H1 (cell line): ENCODE measurements around the gene GDF2. TPM values are rescaled to one million over a fixed set of nuclear protein-coding genes. Genes with fewer than 3 reads are reported as not detected.

ENCODE experiments used
- CTCF ChIA-PET: fragments of 300-600 bp; sonication (Branson Sonifier 250); formaldehyde crosslinking; loops from one replicate; lab custom pipeline; 2021; ENCODE audit not compliant: partially characterized antibody; lab: Charles Lee
- POLR2A ChIA-PET: fragments of 300-600 bp; sonication (Branson Sonifier 250); formaldehyde crosslinking; loops from one replicate; lab custom pipeline; 2021; ENCODE audit warnings: inconsistent platforms; ENCODE audit not compliant: partially characterized antibody; lab: Charles Lee
- DNase-seq, 2 experiments: peaks; one replicate each; pipeline versions ENCODE4 v3.0.0 to v3.0.0-alpha.2; 2010 to 2022; ENCODE audit warnings: low spot score in 2 of 2, low read depth in 1 of 2, mixed read lengths in 1 of 2
- FAIRE-seq: peaks from 2 replicates; lab custom pipeline; 2011; peaks lifted over from hg19 to GRCh38; lab: Jason Lieb, UNC
- H2AFZ ChIP-seq: 2 replicates; pipeline ENCODE4 v1.8.1; 2012; ENCODE audit warnings: low read length, inconsistent platforms
- H2AK5ac ChIP-seq: 2 replicates; pipeline ENCODE4 v1.6.1; 2013; ENCODE audit warnings: low read depth, low read length
- H2BK120ac ChIP-seq: replicated peaks from 2 replicates; pipeline ENCODE3; 2013; ENCODE audit warnings: low read depth, low read length, inconsistent platforms
- H2BK12ac ChIP-seq: 2 replicates; pipeline ENCODE4 v1.6.1; 2013; ENCODE audit warnings: low read depth, low read length
- H2BK15ac ChIP-seq: 2 replicates; pipeline ENCODE4 v1.6.1; 2013; ENCODE audit warnings: low read length
- H2BK20ac ChIP-seq: 2 replicates; pipeline ENCODE4 v1.6.1; 2013; ENCODE audit warnings: low read length
- H2BK5ac ChIP-seq: 2 replicates; pipeline ENCODE4 v1.6.1; 2013; ENCODE audit warnings: low read depth, low read length
- H3K14ac ChIP-seq: 2 replicates; pipeline ENCODE4 v1.6.1; 2013; ENCODE audit warnings: inconsistent platforms; ENCODE audit not compliant: insufficient read length
- H3K18ac ChIP-seq: 2 replicates; pipeline ENCODE4 v1.6.1; 2013; ENCODE audit warnings: low read length; ENCODE audit errors: extremely low read depth
- H3K23ac ChIP-seq: 2 replicates; pipeline ENCODE4 v1.6.1; 2013; ENCODE audit warnings: inconsistent platforms; ENCODE audit not compliant: insufficient read length
- H3K23me2 ChIP-seq: 2 replicates; pipeline ENCODE4 v1.6.1; 2013; ENCODE audit warnings: low read depth, low read length
- H3K27ac ChIP-seq: 2 replicates; pipeline ENCODE4 v1.6.1; 2011; ENCODE audit warnings: low read depth, low read length, inconsistent platforms
- H3K27me3 ChIP-seq, 4 experiments: replicated peaks in 1 of 4; 1 replicate in 1 of 4; 2 replicates in 3 of 4; pipeline versions ENCODE4 v1.6.1 to v1.8.1; 2011 to 2013; ENCODE audit warnings: low read length in 3 of 4, mild to moderate bottlenecking in 3 of 4, inconsistent platforms in 2 of 4, mixed read lengths in 2 of 4, moderate library complexity in 1 of 4; ENCODE audit not compliant: control insufficient read depth in 3 of 4, insufficient read depth in 3 of 4; ENCODE audit errors: extremely low read depth in 1 of 4
- H3K36me3 ChIP-seq, 4 experiments: 2 replicates each; pipeline versions ENCODE4 v1.6.1 to v1.8.1; 2011 to 2013; ENCODE audit warnings: mild to moderate bottlenecking in 4 of 4, low read length in 3 of 4, moderate library complexity in 2 of 4, control low read depth in 1 of 4, inconsistent platforms in 1 of 4; ENCODE audit not compliant: insufficient read depth in 4 of 4, control insufficient read depth in 2 of 4
- H3K4ac ChIP-seq: replicated peaks from 2 replicates; pipeline ENCODE3; 2013; ENCODE audit warnings: low read length, low read depth, mixed read lengths, inconsistent platforms; ENCODE audit not compliant: insufficient read length
- H3K4me1 ChIP-seq, 4 experiments: replicated peaks in 1 of 4; 1 replicate in 1 of 4; 2 replicates in 3 of 4; pipeline versions ENCODE4 v1.6.1 to v1.8.1; 2011 to 2013; ENCODE audit warnings: low read length in 3 of 4, inconsistent platforms in 2 of 4, mixed read lengths in 1 of 4; ENCODE audit not compliant: insufficient read depth in 4 of 4, control insufficient read depth in 3 of 4
- H3K4me2 ChIP-seq, 2 experiments: 2 replicates each; pipeline versions ENCODE4 v1.6.1 to v1.8.1; 2011 to 2013; ENCODE audit warnings: low read depth in 2 of 2, low read length in 2 of 2, control low read depth in 1 of 2, inconsistent platforms in 1 of 2, mild to moderate bottlenecking in 1 of 2; ENCODE audit not compliant: insufficient read depth in 1 of 2
- H3K4me3 ChIP-seq, 4 experiments: fragments of 200-600, 300-600 bp in 1 of 4; sonication (generic), shearing (Covaris generic), sonication (Bioruptor Twin) in 1 of 4; 2 replicates each; pipeline versions ENCODE4 v1.5.1 to v1.8.1; 2011 to 2016; ENCODE audit warnings: low read length in 4 of 4, low read depth in 3 of 4, control low read depth in 2 of 4, inconsistent platforms in 2 of 4, mild to moderate bottlenecking in 2 of 4, mixed read lengths in 1 of 4, moderate library complexity in 1 of 4; ENCODE audit not compliant: insufficient read depth in 2 of 4; ENCODE audit errors: extremely low read depth in 1 of 4
- H3K56ac ChIP-seq: replicated peaks from 2 replicates; pipeline ENCODE3; 2013; ENCODE audit warnings: low read depth, mild to moderate bottlenecking, mixed read lengths, low read length, inconsistent platforms; ENCODE audit not compliant: insufficient read length
- H3K79me1 ChIP-seq: 2 replicates; pipeline ENCODE4 v1.6.1; 2013; ENCODE audit warnings: low read depth, low read length, control low read depth
- H3K79me2 ChIP-seq, 2 experiments: 2 replicates each; pipeline versions ENCODE4 v1.6.1 to v1.8.1; 2012 to 2013; ENCODE audit warnings: low read length in 2 of 2, mild to moderate bottlenecking in 2 of 2, inconsistent platforms in 1 of 2; ENCODE audit not compliant: insufficient read depth in 2 of 2, control insufficient read depth in 1 of 2
- H3K9ac ChIP-seq, 4 experiments: replicated peaks in 1 of 4; 1 replicate in 1 of 4; 2 replicates in 3 of 4; pipeline versions ENCODE4 v1.6.1 to v1.8.1; 2011 to 2013; ENCODE audit warnings: low read depth in 3 of 4, low read length in 3 of 4, control low read depth in 2 of 4, mild to moderate bottlenecking in 2 of 4, moderate library complexity in 2 of 4, inconsistent platforms in 1 of 4; ENCODE audit errors: extremely low read depth in 1 of 4
- H3K9me3 ChIP-seq, 2 experiments: 2 replicates each; pipeline versions ENCODE4 v1.6.1 to v1.8.1; 2012 to 2013; ENCODE audit warnings: mild to moderate bottlenecking in 2 of 2, moderate library complexity in 2 of 2, control low read depth in 1 of 2, inconsistent platforms in 1 of 2, low read depth in 1 of 2, low read length in 1 of 2, mixed read lengths in 1 of 2; ENCODE audit not compliant: insufficient read depth in 2 of 2
- H4K20me1 ChIP-seq, 2 experiments: replicated peaks in 1 of 2; 2 replicates each; pipeline versions ENCODE3 to v1.8.1; 2011 to 2013; ENCODE audit warnings: inconsistent platforms in 2 of 2, low read length in 2 of 2, mild to moderate bottlenecking in 1 of 2; ENCODE audit not compliant: insufficient read depth in 2 of 2, control insufficient read depth in 1 of 2
- H4K5ac ChIP-seq: 2 replicates; pipeline ENCODE4 v1.6.1; 2013; ENCODE audit warnings: low read length, low read depth, mixed read lengths, inconsistent platforms; ENCODE audit not compliant: insufficient read length
- H4K8ac ChIP-seq: 2 replicates; pipeline ENCODE4 v1.8.0; 2013; ENCODE audit warnings: mild to moderate bottlenecking, moderate library complexity, low read length, inconsistent platforms; ENCODE audit not compliant: insufficient read depth; ENCODE audit errors: extremely low read depth
- H4K91ac ChIP-seq: replicated peaks from 2 replicates; pipeline ENCODE3; 2013; ENCODE audit warnings: low read length, mixed read lengths, inconsistent platforms; ENCODE audit not compliant: insufficient read length
- EZH2 ChIP-seq: fragments of 200-600 bp; sonication (generic); IDR thresholded peaks from 2 replicates; pipeline ENCODE4 v1.7.1; 2012; ENCODE audit warnings: low read depth, mild to moderate bottlenecking, moderate library complexity, low read length, inconsistent platforms; ENCODE audit not compliant: severe bottlenecking
- JUND ChIP-seq: IDR thresholded peaks from 2 replicates; pipeline ENCODE4 v1.6.1; 2011; ENCODE audit warnings: mild to moderate bottlenecking, improper control_type of control experiment, low read length
- KDM4A ChIP-seq: IDR thresholded peaks from one replicate; pipeline ENCODE4 v1.7.1; 2012; ENCODE audit warnings: low read depth, mild to moderate bottlenecking, moderate library complexity, low read length, inconsistent platforms; ENCODE audit not compliant: severe bottlenecking
- MAFK ChIP-seq: IDR thresholded peaks from 2 replicates; pipeline ENCODE4 v1.6.1; 2012; ENCODE audit warnings: low read depth, mild to moderate bottlenecking, improper control_type of control experiment, low read length
- NANOG ChIP-seq: IDR thresholded peaks from 2 replicates; pipeline ENCODE4 v1.6.1; 2011; ENCODE audit warnings: low read length, low read depth, mild to moderate bottlenecking, inconsistent platforms; ENCODE audit not compliant: insufficient read depth, poor library complexity, severe bottlenecking
- NRF1 ChIP-seq: IDR thresholded peaks from 2 replicates; pipeline ENCODE4 v1.6.1; 2011; ENCODE audit warnings: mild to moderate bottlenecking, low read depth, low read length, improper control_type of control experiment
- RFX5 ChIP-seq: IDR thresholded peaks from 2 replicates; pipeline ENCODE4 v1.6.1; 2011; ENCODE audit warnings: low read depth, low read length, improper control_type of control experiment, borderline replicate concordance
- RXRA ChIP-seq: IDR thresholded peaks from 2 replicates; pipeline ENCODE4 v1.6.1; 2011; ENCODE audit warnings: low read depth, mild to moderate bottlenecking, low read length, moderate library complexity; ENCODE audit not compliant: insufficient read depth
- SP2 ChIP-seq: IDR thresholded peaks from 2 replicates; pipeline ENCODE4 v1.6.1; 2012; ENCODE audit warnings: mild to moderate bottlenecking, low read length, inconsistent platforms
- SP4 ChIP-seq: IDR thresholded peaks from 2 replicates; pipeline ENCODE4 v1.6.1; 2012; ENCODE audit warnings: low read length, inconsistent platforms
- WGBS, 2 experiments: shearing (Covaris generic) in 1 of 2; methylation state at CpG; one replicate each; pipeline versions ENCODE4 v1.1.6 to v1.1.7; 2013 to 2015; ENCODE audit warnings: low lambda C conversion rate in 2 of 2, mixed read lengths in 2 of 2, inconsistent platforms in 1 of 2, low coverage in 1 of 2, missing lambda C conversion rate in 1 of 2; ENCODE audit not compliant: insufficient replicate concordance in 2 of 2, insufficient coverage in 1 of 2, insufficient read length in 1 of 2; ENCODE audit errors: extremely low coverage in 1 of 2, missing lambda C conversion rate in 1 of 2; 5-methylcytosine and 5-hydroxymethylcytosine counted together
- long read RNA-seq, 2 experiments: library from RNA in 1 of 2; library from capped mRNA in 1 of 2; stranded (forward); transcript quantifications; one replicate each; pipeline ENCODE4 v2.0.0, GENCODE V29; 2021; ENCODE audit warnings: inconsistent platforms in 1 of 2
- polyA minus RNA-seq, 3 experiments: library from RNA; depleted of rRNA, polyadenylated mRNA; stranded (reverse); fragments of >200 nt; gene quantifications; 1 replicate in 2 of 3; 2 replicates in 1 of 3; pipeline ENCODE4 v1.2.3, GENCODE V29; 2011
- polyA plus RNA-seq, 7 experiments: library from polyadenylated mRNA; depleted of rRNA in 3 of 7; stranded (reverse) in 5 of 7; unstranded in 2 of 7; fragments of >200 nt in 5 of 7; fragments of 200-250 nt in 2 of 7; gene quantifications; 1 replicate in 5 of 7; 2 replicates in 1 of 7; 4 replicates in 1 of 7; pipeline versions ENCODE4 v1.2.1 to v1.2.3, GENCODE V29; 2011 to 2013; ENCODE audit warnings: missing spikeins in 2 of 7, mixed read lengths in 2 of 7
- total RNA-seq: library from RNA; stranded (reverse); fragmentation: NEBNext Ultra II Directional; extraction: Animal tissue kit (Norgen Biotek cat#: 25700); gene quantifications from 2 replicates; pipeline ENCODE4 v1.2.1, GENCODE V29; 2021

Gene GDF2
- total RNA-seq (not detected in 2 replicates), polyA plus RNA-seq (2011; rRNA removed) (not detected in 2 replicates), polyA minus RNA-seq (2011; rRNA and poly(A)+ RNA removed) (not detected in 2 replicates)
- not detected for polyA plus RNA-seq (2011; cell fraction: cytosol; rRNA removed)
- polyA plus RNA-seq (2011; cell fraction: nucleus; rRNA removed) = not detected
- polyA plus RNA-seq (2012, experiment 1 of 2) = not detected in 4 replicates
- polyA plus RNA-seq (2012, experiment 2 of 2) = not detected
- polyA plus RNA-seq (2013, experiment 1 of 2) = not detected
- polyA plus RNA-seq (2013, experiment 2 of 2) = not detected
- not detected for polyA minus RNA-seq (2011; cell fraction: cytosol; rRNA and poly(A)+ RNA removed)
- not detected for polyA minus RNA-seq (2011; cell fraction: nucleus; rRNA and poly(A)+ RNA removed)
- long read RNA-seq, experiment 1 = 0 reads
- long read RNA-seq, experiment 2 = 0 reads

DNA sequence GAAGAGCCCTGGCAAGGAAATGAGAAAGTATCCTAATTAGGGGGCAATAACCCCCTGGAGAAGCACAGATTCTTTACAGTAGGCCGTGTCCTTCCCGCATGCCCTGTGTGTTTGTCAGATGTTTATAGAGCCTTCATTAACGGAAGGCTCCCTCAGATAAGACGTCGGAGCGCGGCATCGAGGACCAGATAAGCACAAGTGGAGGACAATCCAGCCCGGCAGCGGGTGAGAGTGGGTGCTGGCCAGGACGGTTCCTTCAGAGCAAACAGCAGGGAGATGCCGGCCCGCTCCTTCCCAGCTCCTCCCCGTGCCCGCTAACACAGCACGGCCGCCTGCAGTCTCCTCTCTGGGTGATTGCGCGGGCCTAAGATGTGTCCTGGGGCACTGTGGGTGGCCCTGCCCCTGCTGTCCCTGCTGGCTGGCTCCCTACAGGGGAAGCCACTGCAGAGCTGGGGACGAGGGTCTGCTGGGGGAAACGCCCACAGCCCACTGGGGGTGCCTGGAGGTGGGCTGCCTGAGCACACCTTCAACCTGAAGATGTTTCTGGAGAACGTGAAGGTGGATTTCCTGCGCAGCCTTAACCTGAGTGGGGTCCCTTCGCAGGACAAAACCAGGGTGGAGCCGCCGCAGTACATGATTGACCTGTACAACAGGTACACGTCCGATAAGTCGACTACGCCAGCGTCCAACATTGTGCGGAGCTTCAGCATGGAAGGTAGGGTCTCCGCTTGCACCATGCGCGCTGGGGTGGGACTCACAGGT, at the start of gene GDF2:
Gene GDF2, plus strand, starts transcription at position 155 of the 762 bp plus-strand sequence. Its CDS starts 215 bp downstream, at position 370.
- no peak within 1 kb of the TSS for H3K27ac ChIP-seq
- H3K79me2 ChIP-seq = no peaks in the 10 kb centered on the region
- H4K8ac ChIP-seq = no peak within 1 kb of the TSS
- H4K20me1 ChIP-seq = no peaks in the 10 kb centered on the region
- H2AK5ac ChIP-seq = no peak within 1 kb of the TSS
- no peaks in the 10 kb centered on the region for H3K79me1 ChIP-seq
- H3K9ac ChIP-seq = no peak within 1 kb of the TSS
- H4K5ac ChIP-seq = no peak within 1 kb of the TSS
- ChIA-PET CTCF (interaction anchor here (1.1 to 2.5 kb wide), 8 partner anchors 18 to 298 kb away, joined by 3 to 11 read pairs (median 3); no protein-coding TSS in a partner anchor), POLR2A (no interaction called here)
- no peak within 1 kb of the TSS for H3K18ac ChIP-seq
- no peak within 1 kb of the TSS for H2BK20ac ChIP-seq
- no peak within 1 kb of the TSS for H2BK15ac ChIP-seq
- H3K27me3 ChIP-seq = no peaks in the 10 kb centered on the region; a peak in 2 of 7 replicates
- H2BK5ac ChIP-seq = no peak within 1 kb of the TSS; the same call in 1 of the 2 replicates
- FAIRE-seq (no peak), DNase-seq (no peak)
- H3K4me2 ChIP-seq = no peak within 1 kb of the TSS
- no peak within 1 kb of the TSS for H2BK120ac ChIP-seq
- no peak within 1 kb of the TSS for H3K4me3 ChIP-seq
- WGBS, 2 experiments = 97% methylated on average over 33 of the region's 35 CpGs; no CpG with 5 or more reads in 1 of the 2 experiments
- no peak within 1 kb of the TSS for H3K4ac ChIP-seq
- H3K14ac ChIP-seq = no peak within 1 kb of the TSS
- no peak within 1 kb of the TSS for H2AFZ ChIP-seq
- H3K9me3 ChIP-seq = no peaks in the 10 kb centered on the region
- H3K23ac ChIP-seq = no peak within 1 kb of the TSS
- no peaks in the 10 kb centered on the region for H3K23me2 ChIP-seq
- H3K56ac ChIP-seq = no peak within 1 kb of the TSS
- no peak within 1 kb of the TSS for H4K91ac ChIP-seq
- H2BK12ac ChIP-seq = no peak within 1 kb of the TSS
- no peaks in the 10 kb centered on the region for H3K36me3 ChIP-seq
- H3K4me1 ChIP-seq = no peaks in the 10 kb centered on the region
- TF ChIP-seq JUND (no peak), RFX5 (no peak), SP2 (no peak), SP4 (no peak), RXRA (no peak), NRF1 (no peak), MAFK (no peak), KDM4A (no peak), NANOG (no peak), EZH2 (no peak)
